ENCODE results near the gene KRT2.

KRT2 gene

DNA sequence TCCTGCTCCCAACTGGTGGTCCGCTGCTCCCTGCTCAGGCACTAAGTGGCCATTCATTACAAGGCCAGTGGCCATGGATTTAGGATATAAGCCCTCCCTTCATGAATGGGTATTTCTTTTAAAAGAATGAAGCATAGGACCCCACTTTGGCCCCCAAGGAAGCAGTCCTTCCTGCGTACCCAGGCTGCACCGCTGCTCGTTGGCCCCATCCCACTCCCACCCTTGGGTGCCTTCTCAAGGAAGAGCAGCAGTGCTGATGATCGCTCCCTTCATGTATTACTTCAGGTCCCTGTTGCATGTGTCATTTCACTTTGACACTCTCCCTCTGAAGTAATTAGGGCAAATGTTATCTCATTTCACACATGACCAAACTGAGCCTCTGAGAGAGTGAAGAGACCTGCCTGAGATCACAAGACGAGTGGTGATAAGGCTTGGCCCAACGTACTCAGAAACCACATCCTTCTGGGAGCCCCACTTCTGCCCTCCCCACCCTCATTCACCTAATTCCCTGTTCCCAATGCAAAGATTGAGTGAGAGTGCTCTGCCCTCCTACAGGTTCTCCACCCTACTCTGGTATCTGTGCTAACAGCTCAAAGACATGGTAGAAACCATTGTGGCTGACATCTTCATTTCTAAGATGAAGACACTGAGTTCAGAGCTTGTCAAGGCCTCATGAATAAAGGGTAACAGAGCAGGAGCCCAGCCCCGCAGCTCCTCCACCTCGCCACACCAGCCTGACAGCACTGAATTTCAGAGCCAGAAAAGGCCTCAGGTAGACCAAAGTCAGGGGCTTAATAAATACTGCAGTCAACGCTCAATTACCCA is 10.3 kb upstream of the KRT2 start:
- DNase-seq = no peak

DNA sequence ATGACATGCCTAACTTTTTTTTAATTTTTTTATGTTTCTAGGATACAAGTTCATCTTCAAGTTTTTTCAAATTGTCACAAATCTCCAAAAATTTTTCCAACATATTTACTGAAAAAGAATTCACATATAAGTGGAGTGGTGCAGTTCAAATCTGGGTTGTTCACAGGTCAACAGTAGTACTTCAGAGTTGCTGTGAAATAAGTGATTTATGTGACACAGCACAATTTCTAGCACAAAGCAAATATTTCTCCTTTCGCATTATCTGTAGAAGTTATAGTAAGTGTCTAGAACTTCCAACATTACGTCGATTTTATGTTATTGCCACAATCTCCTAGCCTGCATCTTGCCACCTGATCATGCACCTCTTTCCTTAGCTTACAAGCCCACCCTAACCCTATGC is 9.7 kb upstream of the KRT2 start:
- no peak for DNase-seq

DNA sequence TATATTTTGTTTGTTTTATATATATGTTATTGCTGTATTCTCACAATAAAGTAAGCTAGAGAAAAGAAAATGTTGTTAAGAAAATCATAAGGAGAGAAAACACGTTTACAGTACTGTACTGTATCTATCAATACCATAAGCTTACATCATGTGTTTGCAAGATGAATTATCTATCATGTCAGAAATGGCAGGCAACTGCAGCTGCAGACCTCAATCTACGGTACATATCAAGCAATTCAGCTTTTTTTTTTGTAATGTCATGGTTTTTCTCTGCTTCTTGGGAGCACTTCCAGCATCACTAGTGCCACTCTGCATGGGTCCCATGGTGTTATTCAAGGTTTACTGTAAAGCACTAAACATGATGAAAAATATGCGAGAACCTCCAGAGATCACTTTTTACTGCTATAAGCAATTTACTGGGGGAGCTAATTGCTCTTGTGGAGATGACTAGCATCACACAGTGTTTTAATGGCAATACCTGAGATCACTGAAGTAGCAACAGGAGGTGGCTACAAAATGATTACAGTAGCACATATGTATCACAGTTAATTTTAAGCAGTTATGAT is 9.0 kb upstream of the KRT2 start:
- no peak for DNase-seq

DNA sequence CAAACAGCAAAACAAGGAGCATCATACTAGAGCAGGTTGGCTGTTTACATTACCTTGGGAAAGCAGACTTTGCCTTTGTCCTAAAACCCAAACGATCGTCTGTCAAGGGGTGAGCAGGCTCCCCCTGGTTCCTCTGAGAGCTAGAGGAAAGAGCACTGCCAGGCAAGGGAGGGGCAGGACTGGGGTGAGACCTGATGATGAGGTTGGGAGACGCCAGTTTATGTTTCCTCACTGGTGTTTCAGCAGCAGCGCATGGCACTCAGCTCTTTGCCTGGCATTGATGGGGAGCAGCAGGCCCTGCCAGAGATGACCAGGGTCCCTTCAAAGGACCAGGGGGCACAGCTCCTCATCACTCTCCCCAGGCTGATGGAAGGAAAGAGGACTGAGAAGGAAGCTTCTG is 7.9 kb upstream of the KRT2 start:
- DNase-seq = no peak

DNA sequence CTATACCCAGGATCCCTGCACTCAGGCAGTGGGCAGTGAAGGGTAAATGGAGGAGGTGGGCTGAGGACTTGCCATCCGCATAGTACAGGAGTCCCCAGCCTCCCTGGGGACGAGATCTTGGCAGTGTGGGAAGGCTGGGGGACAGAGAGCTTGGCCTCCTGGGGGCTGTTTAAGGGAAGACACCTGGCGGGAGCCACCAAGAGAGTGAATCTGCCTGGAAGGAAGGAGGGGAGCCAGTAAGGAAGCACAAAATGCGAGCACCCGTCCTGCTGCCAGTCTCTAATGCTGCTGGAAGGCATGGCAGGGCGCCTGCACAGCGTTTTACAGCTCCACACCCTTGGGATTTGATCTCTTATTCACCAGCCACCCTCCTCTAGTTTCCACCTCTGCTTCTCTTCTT is 7.4 kb upstream of the KRT2 start:
- no peak for DNase-seq

DNA sequence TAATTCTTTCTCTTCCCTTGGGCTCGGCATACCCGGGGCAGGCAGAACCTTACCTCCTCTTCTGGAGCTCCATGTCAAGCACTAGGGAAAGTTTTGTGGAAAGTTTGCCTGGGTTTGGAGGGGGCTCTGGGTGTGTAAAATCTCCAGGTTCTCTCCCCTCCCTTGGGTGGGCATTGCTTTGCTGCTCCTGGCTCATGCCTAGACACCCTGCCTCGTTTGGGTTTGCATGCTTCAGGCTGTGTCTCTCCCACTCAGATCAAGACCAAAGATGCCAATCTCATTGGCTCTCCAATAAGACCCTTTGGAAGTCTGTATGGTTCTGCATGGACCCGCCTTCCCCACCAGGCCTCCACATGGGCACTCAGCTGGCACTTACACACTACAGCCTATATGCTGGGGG is 6.2 kb upstream of the KRT2 start:
- no peak for DNase-seq

DNA sequence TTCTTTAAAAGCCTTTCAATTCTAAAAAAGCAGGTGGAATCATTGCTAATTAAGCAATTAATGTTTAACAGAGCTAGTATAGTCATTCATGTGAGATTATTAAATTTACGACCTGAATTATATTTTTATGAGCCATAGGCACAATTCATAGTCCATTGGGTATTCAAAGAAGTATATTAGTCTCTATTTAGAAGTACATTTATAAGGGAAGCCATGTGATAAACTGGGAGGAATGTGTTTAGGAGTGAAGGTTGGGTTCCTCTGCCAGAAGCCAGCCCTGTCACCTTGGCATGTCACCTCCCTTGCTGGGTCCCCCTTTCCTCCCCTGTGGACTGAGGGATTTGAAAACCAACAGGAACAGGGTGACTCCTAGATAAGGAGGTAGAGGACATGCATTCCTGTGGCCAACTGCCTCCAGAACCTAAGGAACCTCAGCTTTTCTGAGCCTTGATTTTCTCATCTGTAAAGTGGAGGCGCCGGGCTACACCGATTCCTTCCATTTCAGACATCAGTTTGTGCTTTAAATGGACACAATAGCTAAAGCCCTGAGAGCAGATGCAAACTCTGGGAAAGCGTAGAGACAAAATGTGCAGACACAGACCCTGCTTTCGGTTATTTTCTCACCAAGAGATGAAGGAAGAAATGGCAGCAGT is 5.4 kb upstream of the KRT2 start:
- no peak for DNase-seq

DNA sequence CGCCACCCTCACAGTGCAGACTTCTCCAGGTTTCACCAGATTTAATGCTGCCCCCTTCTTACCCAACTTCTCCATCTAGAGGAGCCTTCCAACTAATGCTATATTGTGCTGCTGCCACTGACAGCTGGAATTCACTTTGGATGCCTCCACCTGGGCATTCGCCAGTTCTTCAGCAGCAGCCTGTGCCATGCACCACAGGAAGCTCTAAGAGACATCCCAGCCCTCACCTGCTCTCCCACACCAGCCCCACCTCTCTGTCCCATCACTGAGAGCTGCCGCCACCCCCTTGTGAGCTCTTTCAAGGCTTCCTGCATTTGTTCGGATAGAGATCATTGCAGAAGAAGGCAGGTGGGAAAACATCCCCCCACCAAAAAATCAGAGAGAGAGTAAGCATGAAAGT is 4.6 kb upstream of the KRT2 start:
- DNase-seq = no peak

DNA sequence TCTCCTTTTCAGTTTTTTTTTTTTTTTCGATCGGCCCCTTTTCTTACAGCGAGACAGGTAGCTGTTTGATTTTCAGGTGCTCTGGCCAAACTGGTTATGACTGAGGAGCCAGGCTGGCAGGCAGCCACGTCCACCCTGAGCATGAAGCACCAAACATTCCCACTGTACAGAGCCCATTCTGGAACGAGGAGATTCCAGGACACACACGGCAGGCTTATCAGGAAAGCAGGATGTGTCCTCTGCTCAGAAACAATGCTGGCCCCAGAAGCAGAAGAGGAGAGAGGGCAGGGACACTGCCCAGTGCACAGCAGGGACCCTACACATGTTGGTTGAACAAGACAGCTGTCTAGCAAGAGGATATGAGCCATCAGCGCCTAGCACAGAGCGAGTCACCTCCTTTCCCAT is 3.7 kb upstream of the KRT2 start:
- DNase-seq = no peak

DNA sequence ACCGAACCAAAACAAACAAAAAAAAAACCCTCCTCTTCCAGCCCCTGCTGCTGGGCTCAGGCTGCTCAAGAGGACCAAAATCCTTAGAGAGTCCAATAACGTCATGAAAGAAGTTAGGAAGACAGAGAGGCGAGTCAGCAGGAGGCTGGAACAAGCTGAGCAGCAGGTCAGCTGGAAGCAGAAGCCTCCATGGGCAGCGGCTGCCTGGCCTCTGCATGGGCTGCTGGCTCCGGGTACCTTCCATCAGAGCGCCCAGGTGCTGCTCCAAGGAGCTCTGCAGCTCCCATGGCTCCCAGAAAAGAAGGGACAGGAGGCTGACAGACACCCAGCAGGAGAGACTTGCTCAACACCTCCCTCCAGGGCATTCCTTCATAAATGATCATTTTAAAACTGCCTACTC is 3.2 kb upstream of the KRT2 start:
- DNase-seq = no peak

DNA sequence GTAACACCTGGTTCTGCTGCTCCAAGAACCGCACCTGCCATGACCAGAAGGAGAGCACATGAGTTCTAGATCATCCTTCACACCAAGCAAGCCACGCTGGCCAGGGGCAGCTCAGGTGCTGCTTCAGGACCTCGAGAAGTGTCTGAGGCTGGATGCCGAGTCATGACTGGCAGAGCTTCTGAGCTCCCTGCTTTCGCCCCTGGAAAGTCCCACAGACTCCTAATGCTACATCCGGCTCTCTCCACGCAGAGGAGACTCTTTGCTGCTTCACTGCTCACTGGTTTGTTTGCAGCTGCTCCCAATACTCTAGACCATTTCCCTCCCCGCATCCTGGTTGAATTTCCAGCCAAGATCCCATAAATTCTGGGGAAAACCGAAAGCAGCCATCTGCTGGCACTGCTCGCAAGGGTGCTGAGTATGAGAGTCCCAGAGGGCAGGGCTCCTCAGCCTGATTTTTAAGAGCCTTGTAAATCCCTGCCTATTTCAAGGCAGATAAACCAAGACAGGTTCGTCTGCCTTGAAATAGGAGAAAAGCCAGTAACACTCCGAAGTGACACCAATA is 1.4 kb downstream of the KRT2 start:
- DNase-seq = no peak

DNA sequence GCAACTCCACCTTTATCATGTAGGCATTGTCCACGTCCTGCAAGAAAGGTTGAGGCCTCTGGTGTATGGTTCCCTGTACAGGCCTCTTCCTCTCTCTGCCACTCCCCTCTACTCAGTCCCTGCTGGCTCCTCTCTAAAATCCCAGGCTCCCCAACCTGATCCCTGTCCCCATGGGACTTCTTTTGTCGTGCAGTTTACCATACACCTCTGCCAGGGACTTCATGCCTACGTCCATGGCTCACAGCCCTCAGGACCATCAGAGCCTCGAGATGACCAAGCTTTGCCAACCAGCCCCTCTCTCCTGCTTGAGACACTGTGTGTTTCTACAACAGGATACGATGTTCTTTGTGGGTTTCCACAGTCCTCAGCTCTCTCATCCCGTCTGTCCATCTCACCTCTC is 2.9 kb downstream of the KRT2 start:
- no peak for DNase-seq

DNA sequence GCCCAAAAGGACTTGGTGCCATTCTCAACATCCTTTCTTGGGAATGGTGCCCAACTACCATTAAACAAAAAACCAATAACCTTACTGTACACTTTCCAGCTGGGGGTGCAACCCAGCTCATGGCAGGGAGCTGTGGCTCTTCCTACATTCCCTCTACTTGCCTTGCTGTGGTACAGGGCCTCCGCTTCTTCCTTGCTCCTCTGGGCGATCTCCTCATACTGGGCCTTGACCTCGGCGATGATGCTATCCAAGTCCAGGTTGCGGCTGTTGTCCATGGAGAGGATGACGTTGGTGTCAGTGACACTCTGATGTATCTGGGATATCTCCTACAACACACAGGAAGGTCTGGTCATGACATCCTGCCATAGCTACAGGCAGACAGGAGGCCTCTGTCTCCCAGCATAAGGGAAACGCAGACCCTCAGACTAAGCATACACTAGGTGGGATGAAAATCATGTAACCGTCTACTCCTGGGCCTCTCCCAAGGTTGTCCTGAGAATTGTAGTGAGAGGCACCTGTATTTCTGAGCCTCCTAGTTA is 3.9 kb downstream of the KRT2 start:
- no peak for DNase-seq

DNA sequence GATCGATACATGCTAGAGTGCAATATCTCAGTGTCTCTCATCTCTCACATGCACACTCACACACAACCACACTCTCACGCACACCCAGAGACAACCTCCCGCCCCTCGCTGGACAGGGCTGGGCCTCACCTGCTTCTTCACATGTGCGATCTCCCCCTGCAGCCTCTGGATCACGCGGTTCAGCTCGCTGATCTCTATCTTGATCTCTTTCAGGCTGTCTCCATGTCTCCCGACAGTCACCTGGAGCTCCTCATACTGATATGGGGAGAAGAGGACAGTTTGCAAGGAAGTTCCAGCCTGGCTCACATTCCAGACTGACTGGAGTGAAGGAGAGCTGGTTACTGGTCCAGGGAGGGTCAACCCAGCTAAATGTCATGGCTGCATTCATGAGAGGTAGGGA is 4.4 kb downstream of the KRT2 start:
- no peak for DNase-seq

DNA sequence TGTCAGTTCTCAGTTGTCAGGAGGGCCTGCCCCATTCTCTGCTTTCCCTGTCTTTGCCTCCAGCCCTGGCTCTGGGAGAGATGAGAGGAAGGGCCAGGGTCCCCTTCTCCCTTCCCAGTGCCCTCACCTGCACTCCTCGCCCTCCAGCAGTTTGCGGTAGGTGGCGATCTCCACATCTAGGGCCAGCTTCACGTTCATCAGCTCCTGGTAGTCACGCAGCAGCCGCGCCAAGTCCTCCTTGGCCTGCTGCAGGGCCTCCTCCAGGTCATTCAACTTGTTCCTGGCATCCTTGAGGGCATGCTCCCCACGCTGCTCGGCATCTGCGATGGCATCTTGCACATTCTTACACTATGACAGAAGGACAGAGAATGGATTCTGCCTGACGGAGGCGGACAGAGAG is 5.4 kb downstream of the KRT2 start:
- no peak for DNase-seq

DNA sequence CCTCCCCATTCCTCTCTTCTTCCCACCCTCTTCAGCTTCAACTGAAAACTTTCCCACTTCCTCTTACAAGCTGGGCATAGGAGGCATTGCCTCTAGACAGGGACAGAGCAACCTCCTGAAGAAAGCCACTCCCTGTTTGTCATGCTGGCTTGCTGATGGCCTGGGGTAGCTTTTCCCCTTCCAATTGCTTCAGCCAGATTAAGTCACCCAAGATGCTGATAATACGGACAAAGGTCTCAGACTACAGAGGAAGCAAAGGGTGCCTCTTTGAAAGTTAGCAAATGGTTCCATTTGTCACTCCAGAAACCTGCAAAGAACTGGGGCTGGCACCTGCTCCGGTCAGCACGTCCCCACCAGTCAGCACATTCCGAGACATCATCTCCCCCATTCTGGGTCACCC is 6.0 kb downstream of the KRT2 start:
- no peak for DNase-seq

DNA sequence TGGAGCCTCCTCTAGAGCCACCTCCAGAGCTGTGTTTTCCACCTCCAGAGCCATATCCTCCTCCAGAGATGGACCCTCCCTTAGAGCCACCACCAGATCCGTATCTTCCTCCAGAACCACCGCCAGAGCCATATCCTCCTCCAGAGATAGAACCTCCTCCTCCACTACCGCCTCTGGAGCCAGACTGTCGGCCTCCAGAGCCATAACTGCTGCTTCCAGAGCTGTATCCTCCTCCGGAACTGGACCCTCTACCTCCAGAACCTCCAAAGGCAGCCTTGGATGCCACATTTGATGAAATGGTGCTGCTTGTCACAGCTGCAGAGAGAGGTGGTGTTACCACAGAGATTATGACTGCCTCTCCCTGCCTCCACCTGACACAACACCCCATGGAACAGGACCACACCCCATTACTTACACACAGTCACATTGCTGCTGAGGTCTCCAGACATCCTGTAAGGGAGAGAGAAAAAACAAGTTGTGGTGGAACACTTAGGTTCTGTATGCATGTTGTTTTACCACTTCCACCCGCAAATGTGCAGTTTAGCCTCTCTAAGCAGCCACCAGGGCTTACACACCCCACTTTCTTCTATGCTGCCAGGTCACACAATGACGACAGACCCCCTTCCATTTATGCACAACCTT is 6.8 kb downstream of the KRT2 start:
- DNase-seq = no peak

DNA sequence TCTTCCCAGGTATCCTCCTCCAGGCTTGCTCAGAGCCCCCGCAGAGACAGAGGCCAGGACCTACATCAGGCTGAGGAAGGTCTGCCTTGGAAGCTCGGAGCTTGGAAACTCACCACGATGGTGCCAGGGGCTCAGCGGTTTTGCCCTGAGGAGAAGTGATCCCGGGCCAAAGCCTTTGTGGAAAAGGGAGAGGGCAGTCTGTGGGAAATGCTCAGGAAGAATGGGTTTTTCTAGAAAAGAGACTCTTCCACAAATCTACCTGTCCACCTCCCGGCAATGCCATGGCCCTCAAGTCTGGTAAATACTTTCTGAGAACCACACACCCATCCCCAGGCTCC is 8.0 kb downstream of the KRT2 start:
- DNase-seq = no peak

DNA sequence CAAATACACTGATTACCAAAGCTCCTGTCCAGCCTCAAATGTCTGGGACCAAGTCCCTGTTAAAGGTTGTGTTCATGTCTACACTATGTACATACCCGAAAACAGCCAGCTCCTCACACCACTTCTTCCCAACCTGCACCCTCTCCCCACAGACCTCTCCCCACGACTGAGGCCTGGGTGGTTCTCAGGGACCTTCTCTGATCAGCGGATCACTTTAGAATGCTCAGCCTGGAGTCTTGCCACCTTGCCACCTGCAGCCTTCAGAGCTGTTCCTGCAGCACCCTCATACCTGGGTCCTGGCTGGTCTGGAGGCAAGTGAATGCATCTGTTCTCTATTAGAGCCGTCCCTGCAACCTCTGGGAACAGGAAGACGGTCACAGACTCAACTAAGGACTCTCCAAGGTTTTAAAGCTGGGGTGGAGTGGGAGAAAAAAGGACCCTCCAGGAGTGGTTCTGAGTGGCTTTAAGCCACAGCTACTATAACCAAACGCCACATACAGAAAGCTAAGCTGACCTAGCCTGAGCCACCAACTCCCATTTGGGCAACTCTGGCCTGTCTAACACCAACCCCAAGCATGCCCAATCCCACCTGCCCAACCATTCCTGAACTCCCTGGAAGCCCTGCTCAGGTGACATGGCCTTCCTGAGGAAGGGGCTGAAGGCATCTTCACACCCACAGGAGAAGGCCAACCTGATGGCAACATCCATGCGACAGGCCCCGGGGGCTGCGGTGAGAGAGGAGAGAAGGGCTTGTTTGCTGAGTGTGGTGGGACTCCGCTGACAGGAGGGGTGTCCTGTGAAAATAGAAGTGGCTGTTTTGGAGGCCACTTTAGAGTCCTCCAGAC is 8.6 kb downstream of the KRT2 start:
- DNase-seq = no peak

DNA sequence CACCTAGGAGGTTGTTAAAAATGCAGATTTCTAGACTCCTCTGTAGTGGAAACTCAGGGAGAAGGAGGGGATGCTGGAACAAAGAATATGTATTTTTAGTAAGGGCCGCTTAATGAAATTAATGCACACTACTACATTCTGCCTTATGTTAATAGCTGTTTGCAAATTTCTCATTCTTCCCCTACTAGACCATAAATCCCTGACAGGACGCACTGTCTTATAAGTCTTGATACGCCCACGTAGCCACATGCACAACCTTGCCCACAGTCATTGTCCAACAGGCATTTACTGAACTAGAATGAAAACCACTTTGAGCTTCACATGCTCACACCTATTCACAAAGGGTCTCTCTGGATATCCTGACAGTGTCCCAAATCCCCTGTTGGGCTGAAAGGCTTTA is 10.5 kb downstream of the KRT2 start:
- DNase-seq = no peak

DNA sequence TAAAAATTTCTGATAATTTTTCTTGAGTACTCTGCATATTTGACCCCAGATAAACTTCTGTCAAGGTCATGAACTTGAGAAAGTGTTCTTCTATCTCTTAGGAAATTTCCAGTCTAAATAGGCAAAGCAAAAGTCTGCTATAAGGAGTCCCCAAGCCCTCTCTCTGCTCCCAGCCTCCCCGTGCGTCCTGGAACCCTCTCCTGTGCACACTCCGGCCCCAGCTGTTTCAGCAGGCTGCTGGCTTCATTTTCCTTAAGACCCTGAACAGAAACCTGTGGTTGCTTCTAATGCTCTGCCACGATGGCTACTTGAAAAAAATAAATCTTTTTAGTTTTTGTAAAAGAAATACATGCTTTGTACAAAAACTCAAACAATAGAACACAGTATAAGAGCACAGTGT is 14.7 kb downstream of the KRT2 start:
- DNase-seq = no peak

DNA sequence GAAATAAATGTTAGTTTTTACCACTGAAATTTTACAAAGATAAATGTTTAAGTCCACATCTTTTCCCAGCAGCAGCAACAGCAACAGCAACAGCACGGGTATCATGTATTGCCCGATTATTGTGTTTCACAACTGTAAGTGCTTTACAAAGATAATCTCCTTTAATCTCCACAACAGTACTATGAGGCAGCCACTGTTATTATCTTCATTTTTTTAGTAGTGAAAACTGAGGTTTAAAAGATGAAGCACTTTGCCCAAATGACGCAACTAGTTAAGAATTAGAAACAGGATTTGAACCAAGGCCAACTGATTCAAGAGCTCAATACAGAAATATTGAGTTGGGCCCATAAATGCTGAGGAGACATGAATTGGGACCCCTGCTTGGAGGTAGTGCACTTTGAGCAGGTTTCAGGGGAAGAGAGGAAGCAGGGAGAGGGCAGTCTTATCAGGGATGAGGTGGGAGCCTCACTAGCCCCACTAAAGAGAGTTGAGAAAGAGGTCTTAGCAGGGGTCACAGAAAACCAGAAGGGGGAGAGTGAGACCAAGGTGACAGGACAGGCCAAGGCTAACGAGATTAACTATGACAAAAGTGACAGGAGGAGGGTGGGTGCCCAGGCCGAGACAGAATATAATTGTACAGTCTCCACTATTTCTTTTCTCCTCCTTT is 15.3 kb downstream of the KRT2 start:
- no peak for DNase-seq
